ENCODE results near the gene ATG101.

- no peak for TF ChIP-seq CTCF (conservative IDR thresholded peaks at IDR 0.05; ENCODE audit: low read length)
- no peak for TF ChIP-seq EZH2phosphoT487 (IDR thresholded peaks at IDR 0.05; ENCODE audit: borderline replicate concordance)
Observed at GRCh38 chr12:52125476-52125900, 55.7 kb downstream of the ATG101 start.

All from Loucy (cell line).